Measurements from ENCODE around the gene EPN1.

The EPN1 gene

DNA sequence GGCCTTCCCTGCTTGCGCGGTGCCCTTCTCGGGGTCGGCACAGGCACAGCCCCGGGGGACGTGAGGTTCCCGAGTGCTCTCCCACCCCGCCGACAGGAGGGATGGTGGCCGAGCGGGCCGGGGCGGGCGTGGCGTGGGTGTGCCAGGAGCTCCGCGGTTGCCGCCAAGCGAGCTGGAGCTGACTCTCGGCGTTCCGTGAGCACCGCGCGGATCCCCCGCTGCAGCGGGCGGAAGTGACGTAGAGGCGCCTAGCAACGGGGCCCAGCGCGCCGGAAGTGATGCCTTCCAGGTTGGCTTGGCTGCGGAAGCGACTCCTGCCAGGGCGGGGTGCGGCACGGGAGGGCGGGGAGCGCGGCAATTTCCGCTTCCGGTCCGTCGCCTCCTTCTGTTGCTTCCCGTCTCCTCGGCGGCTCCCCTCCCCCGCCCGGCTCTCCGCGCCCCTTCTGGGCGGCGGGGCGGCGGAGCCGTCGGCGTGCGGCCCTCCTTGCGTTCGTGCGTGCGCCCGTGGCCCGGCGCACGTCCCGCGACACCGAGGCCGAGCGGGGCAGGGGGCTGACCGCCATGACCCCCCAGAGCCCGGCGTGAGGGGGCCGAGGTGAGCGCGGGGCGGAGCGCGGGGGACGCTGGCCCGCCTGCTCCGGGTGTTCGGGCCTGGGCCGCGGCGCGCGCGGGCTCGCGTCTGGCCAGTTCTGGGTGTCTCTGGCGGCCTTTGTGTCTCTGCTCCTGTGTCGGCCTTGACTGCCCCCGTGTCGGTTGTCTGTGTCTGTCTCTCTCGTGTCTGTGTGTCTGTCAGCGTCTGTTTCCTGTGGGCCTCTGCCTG, at the start of gene EPN1:
TSS of gene EPN1 (plus strand) at position 386 of the 820 bp plus-strand sequence. CDS start 3,402 bp downstream, outside the sequence.
- FAIRE-seq: no peak

DNA sequence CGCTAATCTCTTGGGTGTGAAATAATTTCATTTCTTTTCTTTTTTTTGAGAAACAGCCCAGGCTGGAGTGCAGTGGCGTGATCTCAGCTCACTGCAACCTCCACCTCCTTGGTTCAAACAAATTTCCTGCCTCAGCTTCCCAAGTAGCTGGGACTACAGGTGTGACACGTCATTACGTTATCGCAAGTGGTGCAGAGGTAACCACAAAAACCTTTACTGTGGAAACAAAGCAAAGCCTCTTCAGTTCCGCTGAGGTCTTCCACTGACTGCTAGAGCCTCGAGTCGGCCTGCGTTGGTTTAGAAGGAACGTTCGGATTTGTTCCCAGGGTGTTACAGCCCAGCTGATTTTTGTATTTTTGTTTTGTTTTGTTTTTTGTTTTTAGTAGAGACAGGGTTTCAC, 48.7 kb upstream of the EPN1 start:
- no peak for FAIRE-seq

DNA sequence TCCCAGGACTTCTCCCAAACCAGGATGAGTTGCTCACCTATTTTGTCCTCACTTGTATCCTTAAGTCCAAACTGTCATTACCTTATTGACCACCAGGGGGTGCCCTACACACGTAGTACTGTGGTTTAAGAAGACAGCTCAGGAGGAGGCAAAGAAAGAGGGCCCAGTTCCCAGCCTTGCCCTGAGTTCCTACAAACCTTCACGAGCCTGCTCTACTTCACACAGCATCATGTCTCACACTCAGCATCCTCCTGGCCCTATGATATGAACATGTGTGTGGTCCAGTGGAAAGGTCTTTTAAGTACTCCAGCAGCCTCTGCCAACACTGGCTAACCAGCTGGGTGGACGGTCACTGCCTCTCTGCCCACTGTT, 42.6 kb upstream of the EPN1 start:
- FAIRE-seq: no peak

DNA sequence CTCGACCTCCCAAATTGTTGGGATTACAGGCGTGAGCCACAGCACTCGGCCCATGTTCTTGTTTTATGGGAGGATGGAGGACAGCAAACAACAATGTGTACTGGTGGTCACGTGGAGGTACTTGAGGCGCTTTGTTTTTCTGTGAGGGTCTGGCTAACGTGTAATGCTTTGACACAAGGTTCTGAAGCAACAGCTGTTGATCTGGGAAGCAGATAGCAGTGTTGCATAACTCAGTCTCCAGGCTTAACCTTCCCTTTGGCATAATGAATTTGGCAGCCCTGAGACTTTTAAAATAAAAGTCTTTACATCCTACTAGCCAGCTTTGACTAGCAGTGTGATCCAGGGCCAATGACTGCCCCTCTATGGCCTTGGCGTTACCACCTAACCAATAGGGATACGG, 41.2 kb upstream of the EPN1 start:
- no peak for FAIRE-seq

DNA sequence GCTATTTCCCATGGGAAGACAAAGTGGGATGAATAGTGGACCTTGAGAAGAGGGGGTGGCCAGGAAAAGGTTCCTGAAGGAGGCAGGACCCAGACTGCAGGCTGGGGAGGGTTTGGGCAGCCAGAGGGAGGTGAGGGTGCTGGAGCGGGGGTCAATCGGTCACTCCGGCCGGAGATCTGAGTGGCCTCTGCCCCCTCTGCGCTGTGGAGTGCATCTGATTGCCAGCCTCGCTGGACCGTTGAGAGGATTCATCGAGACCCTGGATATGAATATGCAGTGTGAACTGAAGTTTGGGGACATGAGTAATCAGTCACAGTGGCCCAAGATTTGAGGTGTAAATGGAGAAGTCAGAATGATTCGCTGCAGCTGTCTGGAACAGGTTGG, 39.7 kb upstream of the EPN1 start:
- FAIRE-seq: no peak

DNA sequence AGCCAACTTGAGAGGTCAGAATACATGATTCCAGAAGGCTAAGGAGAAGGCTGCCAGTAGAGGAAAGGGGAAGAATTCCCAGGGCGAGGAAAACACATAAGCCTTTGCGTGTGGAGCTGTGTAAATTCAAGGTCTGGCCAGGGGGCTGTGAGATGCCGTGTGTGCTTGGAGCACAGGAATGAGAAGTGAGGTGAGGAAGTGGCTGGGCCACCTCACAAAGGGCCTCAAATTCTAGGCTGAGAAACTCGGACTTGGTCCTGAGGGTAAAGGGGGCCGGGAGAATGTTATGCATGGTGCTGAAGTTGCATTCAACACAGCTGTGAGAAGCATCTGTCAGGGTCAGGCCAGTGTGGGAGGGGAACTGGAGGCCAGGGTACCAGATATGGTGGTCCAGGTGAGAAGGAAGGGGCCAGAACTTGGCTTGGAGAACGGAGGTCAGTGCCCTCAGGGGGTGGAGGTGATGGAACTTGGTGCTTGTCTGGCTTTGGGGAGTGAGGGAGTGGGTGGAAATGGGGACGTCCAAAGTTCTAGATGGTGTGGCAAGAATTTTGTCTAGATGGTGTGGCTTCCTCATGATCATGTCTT, 39.1 kb upstream of the EPN1 start:
- no peak for FAIRE-seq

DNA sequence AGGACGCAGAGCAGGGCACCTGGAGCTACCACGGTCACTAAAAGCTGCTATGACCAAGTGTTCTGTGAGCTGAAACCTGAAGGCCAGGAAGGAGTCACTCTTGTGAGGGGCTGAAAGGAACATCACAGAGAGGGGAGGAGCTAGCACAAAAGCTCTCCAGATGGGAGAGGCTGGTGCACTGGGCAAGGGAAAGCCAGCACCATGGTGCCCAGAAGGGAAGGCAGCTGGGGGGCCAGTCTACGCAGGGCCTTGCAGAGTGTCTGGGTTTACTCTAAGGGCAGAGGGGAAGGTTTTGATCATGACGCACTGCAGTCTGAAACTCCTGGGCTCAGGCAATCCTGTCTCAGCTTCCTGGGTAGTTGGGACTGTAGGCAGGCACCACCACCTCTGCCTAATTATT, 38.3 kb upstream of the EPN1 start:
- FAIRE-seq: no peak

DNA sequence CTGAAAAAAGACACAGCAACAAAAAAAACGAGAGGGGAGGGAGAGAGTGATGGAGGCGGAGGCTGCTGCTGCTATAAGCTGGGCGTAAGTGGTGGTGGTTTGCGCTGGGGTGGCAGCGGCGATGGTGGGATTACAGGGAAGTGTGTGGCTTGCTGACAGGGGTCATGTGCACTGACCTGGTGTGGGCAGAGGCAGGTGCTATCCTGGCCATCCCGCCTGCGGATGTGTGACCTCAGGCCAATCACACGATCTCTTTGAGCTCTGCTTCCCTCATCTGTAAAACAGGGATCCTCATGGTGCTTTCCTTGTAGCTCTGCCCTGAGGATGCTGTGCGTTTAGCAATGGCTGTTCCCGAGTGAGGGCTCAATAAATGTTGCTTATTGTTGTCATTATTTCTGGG, 37.5 kb upstream of the EPN1 start:
- FAIRE-seq: no peak

DNA sequence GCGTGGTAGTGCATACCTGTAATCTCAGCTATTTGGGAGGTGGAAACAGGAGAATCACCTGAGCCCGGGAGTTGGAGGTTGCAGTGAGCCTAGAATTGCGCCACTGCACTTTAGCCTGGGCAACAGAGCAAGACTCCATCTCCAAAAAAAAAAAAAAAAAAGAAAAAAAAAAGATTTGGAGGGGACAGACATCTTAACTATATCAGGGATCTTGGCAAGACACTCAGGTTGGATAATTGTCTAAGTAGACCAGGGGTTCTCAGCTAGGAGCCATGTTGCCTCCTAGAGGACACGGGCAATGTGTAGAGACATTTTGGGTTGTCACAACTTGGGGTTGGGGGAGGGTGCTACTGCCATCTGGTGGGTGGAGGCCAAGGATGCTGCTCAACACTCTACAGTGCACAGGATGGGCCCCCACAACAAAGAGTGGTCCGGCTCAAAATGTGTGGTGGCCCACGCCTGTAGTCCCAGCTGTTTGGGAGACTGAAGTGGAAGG, 36.1 kb upstream of the EPN1 start:
- no peak for FAIRE-seq

DNA sequence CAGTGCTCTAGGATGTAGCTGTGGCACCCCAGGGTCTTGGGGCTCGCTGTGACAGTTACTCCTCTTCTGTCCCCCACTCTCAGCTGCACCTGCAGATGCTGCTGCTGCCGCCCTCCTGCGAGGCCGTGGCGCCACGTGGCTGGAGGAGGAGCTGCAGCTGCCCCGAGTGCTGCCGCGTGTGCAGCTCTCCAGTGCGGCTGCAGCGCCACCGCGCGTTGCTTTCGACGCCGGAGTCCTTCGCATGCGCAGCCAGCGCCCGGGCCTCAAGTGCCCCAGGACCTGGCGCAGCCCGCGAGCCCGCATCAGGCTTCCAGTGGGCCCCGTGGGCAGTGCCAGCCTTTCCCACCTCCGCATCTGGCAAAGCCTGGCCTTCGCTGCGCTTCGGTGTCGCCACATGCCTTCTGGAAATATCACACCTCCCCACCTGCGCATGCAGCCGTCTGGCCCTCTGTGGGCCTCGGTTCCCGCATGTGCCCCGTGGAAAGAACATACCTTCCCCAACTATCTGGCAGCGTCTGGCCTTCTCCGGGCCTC, 34.9 kb upstream of the EPN1 start:
- FAIRE-seq: no peak

DNA sequence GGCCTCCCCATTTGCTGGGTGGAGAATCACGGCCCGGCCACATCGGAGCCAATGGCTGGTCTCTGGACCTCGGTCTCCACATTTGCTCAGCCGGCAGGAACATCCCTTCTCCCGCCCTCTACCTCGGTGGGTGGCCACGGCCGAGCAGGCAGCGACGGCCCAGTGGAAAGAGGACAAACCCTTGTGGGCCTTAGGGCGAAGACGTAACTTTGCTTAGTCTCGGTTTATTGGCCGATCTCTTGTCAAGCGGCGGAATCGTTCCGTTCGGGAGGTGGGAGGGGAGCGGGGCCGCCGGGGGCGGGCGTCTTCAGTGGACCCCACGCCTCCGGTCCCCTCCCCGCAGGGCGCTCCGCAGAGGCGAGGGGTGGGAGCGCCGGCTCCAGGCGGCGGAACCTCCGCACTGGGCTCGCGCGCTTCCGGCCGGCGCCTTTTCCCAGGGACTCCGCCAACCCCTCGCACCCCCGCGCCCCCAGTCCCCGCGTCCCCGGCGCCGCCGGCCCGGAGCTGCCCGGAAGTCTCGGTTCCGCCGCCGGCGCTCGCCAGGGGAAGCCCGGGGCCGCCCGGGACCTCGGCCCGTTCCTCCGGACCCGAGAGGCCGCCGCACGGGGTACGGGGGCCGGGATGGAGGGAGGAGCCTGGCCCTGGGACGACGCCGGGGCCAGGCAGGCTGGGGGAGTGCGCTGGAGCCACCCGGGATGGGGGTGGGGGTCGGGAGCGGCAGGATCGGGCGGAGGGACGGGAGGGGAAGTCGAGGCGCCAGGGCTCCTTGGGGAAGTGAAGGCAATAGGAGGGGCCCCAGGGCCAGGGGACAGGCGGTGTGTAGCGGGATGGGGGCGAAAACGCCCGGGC, 34.2 kb upstream of the EPN1 start, which contains the start of gene ZNF580:
TSS of gene ZNF580 (plus strand) at position 426 of the 849 bp plus-strand sequence. CDS start 1,507 bp downstream, outside the sequence.
- FAIRE-seq: no peak

DNA sequence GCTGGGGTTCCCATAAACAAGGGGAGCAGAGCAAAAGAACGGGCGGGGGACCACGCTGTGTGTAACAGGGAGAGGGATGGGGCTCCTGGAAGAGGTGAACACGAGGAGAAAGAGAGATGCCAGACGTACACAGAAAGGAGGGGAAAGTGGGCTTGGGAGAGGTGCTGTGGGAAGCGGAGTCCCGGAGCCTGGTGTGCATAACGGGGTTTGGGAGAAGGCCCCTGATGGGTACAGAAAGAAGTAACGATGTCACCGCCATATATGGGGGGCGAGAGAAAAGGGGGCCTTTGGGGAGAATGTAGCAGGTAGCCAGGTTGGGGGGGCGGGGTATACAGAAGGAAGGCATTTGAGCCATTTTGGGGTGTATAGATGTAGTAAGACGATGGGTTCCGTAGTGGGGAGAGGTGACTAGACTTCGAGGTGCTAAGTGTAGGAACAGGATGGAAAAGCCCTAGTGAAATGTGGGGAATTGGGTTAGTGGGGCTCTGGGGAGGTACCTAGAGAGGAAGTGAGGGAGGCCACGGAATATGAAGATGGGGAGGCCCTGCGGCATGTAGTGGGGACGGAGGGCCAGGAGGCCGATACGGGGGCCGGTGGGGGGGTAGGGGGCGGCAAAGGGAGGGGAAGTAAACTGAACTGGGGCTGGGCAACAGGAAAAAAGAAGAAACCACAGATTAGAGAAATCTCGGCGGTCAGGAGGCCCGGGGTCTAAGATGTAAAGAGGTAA, 33.4 kb upstream of the EPN1 start:
- no peak for FAIRE-seq

DNA sequence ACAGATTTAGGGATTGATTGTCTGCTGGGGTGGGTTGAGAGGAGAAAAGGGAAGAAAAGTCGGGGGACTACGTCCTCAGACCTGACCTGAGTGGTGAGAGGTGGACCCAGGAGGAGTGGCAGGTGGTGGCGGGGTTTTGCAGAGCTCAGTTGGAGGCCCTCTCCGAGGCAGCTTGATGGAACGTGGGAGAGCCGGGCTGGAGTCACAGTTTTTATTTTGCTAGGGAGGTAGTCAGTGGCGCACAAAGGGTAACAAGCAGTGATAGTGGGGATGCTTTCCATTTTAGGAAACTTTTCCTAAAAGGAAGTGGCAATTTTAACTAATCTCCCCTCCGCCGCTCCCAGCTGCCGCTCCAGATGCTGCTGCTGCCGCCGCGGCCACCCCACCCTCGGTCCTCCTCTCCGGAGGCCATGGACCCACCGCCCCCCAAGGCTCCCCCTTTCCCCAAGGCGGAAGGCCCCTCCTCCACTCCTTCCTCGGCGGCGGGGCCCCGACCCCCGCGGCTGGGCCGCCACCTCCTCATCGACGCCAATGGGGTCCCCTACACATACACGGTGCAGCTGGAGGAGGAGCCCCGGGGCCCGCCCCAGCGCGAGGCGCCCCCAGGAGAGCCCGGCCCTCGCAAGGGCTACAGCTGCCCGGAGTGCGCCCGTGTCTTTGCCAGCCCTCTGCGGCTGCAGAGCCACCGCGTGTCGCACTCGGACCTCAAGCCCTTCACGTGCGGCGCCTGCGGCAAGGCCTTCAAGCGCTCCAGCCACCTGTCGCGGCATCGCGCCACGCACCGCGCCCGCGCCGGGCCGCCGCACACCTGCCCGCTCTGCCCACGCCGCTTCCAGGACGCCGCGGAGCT, 32.6 kb upstream of the EPN1 start:
- no peak for FAIRE-seq

DNA sequence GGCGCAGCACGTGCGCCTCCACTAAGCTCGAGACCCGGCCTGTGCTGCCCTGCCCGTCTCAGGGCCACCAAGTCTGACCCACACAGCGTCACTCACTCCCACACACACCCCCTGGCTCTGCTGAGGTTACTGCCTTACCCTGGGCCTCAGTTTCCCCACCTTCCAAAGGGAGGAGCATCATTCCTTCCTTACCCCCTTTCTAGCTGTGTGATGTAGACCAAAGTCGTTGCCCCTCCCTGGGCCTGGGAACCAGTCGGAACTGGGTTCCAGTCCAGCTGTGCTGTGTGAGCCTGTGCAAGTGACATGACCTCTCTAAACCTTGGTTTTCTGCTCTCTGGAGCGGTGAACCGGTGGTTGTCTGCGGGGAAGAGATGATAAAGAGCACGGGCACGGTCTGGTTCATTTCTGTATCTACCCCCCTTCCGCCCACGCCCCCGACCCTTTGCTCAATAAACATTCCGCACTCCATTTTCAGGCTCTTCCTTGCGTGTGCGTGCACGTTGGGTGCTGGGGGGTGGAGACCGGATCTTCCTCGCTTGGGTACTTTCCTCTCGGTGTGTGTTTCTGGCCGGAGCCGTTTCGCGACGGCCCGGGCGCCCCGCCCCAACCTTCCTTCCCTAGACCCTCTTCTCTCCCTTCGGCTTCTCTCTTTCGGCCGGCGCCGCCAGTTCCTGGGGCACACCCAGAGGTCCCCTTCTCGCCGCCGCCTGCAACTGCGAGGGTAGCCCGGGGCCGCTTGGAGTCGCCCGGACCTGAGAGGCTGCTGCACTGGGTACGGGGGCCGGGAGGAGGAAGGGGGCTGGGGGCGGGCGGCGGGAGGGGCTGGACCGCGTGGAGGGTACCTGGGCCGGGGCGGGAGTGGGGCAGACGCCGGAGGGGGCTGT, 31.8 kb upstream of the EPN1 start, which contains the start of gene ZNF581:
TSS of gene ZNF581 (plus strand) at position 647 of the 884 bp plus-strand sequence. CDS start 923 bp downstream, outside the sequence.
- FAIRE-seq: no peak

DNA sequence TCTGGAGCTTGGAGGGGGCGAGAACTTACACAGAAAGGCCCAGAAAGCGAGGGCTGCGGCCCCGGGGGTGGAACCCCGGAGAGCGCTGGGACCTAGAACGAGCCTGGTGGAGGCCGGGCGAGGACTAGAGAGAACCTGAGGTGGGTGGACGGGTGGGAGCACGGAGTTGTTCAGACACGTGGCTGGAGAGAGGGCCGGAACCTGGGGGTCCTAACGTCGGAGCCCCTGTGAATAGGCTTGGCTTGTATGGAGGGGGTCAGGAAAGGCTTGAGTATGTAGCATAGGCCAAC, 31.2 kb upstream of the EPN1 start:
- FAIRE-seq: no peak

DNA sequence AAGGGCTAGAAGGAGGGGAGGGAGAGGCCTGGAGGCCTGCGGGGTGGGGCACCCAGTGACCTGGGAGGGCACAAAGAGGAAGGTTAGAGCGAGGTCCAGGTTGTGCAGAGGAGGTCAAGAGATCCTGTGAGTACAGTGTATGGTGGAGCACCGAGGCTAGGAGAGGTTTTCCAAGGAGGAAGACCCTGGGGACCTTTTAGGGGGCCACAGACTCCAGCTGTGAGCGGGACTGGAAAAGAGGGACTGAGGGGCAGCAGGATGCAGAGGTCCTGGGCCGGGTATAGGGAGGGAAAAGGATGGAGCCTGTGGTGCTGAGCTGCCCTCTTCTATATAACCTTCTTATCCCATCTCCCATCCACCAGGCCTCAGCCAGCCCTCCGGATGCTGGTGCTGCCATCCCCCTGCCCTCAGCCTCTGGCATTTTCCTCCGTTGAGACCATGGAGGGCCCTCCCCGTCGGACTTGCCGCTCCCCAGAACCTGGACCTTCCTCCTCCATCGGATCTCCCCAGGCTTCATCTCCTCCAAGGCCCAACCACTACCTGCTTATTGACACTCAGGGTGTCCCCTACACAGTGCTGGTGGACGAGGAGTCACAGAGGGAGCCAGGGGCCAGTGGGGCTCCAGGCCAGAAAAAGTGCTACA, 30.7 kb upstream of the EPN1 start:
- no peak for FAIRE-seq

DNA sequence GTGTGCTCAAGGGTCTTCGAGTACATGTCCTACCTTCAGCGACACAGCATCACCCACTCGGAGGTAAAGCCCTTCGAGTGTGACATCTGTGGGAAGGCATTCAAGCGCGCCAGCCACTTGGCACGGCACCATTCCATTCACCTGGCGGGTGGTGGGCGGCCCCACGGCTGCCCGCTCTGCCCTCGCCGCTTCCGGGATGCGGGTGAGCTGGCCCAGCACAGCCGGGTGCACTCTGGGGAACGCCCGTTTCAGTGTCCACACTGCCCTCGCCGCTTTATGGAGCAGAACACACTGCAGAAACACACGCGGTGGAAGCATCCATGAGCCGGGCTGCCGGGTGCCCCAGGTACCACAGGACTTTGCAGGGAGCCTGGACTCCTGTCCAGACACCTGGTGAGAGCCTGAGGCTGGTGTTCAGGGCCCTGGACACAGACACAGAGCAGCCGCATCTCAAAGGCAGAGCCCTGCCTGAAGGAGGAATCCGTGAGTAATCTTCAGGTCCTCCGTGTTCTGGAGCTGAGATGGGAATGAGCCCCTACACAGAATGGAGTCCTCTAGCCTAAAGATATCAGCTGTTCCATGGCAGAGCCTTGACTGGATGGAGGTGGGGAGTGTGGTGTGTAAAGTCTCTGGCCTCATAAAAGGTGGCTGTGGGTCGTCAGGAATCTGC, 30.0 kb upstream of the EPN1 start:
- FAIRE-seq: no peak

DNA sequence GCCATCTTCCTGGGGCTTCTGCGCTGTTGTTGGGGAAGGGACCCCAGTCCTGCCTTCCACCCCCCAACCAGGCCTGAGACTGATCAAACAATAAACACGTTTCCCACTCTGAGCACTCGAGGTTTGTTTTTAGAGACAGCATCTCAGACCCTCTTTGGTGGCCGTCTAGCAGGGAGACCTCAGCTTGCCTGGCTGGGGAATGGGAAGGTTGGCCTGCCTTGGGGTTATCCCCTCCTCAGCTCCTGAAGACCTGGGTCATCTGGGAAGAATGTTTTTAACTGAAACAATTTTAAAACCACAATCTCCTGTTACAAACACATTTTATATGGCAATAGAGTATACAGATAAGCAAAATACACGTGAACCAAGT, 29.5 kb upstream of the EPN1 start:
- FAIRE-seq: no peak
